HCT116 (cell line): ENCODE results near the gene TCF7L1.

Source experiments
- CBX3 ChIP-seq: IDR thresholded peaks from 2 replicates; pipeline ENCODE4 v1.6.1; 2012; ENCODE audit warnings: low read depth
- CTCF ChIP-seq, 3 experiments: fragments of 200-600 bp in 1 of 3; sonication (generic) in 1 of 3; IDR thresholded peaks in 2 of 3; conservative IDR thresholded peaks in 1 of 3; 2 replicates each; pipeline ENCODE4 v1.5.1; 2012 to 2017; ENCODE audit warnings: low read depth in 2 of 3, low read length in 2 of 3, antibody characterized with exemption in 1 of 3, borderline replicate concordance in 1 of 3, control low read depth in 1 of 3, mild to moderate bottlenecking in 1 of 3, mixed read lengths in 1 of 3, mixed run types in 1 of 3, moderate library complexity in 1 of 3; ENCODE audit not compliant: insufficient read depth in 1 of 3
- EZH2 ChIP-seq: fragments of 200-600 bp; sonication (generic); IDR thresholded peaks from 2 replicates; pipeline ENCODE4 v1.6.1; 2017; ENCODE audit warnings: antibody characterized with exemption, mixed run types
- POLR2A ChIP-seq: IDR thresholded peaks from 2 replicates; pipeline ENCODE4 v1.7.0; 2011; ENCODE audit warnings: borderline replicate concordance; ENCODE audit not compliant: insufficient read depth, insufficient read length; ENCODE audit errors: extremely low read depth
- POLR2AphosphoS5 ChIP-seq: IDR thresholded peaks from 2 replicates; pipeline ENCODE4 v1.6.1; 2011; ENCODE audit warnings: mild to moderate bottlenecking, low read depth, low read length, moderate library complexity
- SIN3A ChIP-seq: IDR thresholded peaks from 2 replicates; pipeline ENCODE4 v1.6.1; 2012; ENCODE audit warnings: low read depth
- SP1 ChIP-seq: IDR thresholded peaks from 2 replicates; pipeline ENCODE4 v1.6.1; 2012; ENCODE audit warnings: low read depth
- YY1 ChIP-seq: IDR thresholded peaks from 2 replicates; pipeline ENCODE4 v1.6.1; 2011; ENCODE audit warnings: low read length, low read depth, moderate library complexity, mild to moderate bottlenecking; ENCODE audit not compliant: insufficient replicate concordance; ENCODE audit errors: extremely low read depth
- ZNF274 ChIP-seq: fragments of 200-500 bp; sonication (Bioruptor generic); IDR thresholded peaks from 2 replicates; pipeline ENCODE4 v1.6.1; 2014; ENCODE audit warnings: mild to moderate bottlenecking, low read depth, low read length, inconsistent platforms
- TF ChIP-seq, protein P1 (sequence below): IDR thresholded peaks from 2 replicates; pipeline ENCODE4 v1.6.1; 2012; ENCODE audit warnings: low read depth

- TF ChIP-seq POLR2A: no peak
- no peak for TF ChIP-seq EZH2
- no peak for TF ChIP-seq SP1
- no peak for TF ChIP-seq CTCF (IDR thresholded peaks at IDR 0.05 in 2 of 3, conservative IDR thresholded peaks at IDR 0.05 in 1 of 3; ENCODE audit: borderline replicate concordance in 1 of 3, insufficient read depth in 1 of 3, low read depth in 2 of 3, low read length in 2 of 3)
- TF ChIP-seq POLR2AphosphoS5: no peak
- TF ChIP-seq, protein P1, sequence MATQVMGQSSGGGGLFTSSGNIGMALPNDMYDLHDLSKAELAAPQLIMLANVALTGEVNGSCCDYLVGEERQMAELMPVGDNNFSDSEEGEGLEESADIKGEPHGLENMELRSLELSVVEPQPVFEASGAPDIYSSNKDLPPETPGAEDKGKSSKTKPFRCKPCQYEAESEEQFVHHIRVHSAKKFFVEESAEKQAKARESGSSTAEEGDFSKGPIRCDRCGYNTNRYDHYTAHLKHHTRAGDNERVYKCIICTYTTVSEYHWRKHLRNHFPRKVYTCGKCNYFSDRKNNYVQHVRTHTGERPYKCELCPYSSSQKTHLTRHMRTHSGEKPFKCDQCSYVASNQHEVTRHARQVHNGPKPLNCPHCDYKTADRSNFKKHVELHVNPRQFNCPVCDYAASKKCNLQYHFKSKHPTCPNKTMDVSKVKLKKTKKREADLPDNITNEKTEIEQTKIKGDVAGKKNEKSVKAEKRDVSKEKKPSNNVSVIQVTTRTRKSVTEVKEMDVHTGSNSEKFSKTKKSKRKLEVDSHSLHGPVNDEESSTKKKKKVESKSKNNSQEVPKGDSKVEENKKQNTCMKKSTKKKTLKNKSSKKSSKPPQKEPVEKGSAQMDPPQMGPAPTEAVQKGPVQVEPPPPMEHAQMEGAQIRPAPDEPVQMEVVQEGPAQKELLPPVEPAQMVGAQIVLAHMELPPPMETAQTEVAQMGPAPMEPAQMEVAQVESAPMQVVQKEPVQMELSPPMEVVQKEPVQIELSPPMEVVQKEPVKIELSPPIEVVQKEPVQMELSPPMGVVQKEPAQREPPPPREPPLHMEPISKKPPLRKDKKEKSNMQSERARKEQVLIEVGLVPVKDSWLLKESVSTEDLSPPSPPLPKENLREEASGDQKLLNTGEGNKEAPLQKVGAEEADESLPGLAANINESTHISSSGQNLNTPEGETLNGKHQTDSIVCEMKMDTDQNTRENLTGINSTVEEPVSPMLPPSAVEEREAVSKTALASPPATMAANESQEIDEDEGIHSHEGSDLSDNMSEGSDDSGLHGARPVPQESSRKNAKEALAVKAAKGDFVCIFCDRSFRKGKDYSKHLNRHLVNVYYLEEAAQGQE: no peak
- no peak for TF ChIP-seq SIN3A
- no peak for TF ChIP-seq YY1
- TF ChIP-seq CBX3: no peak
- no peak for TF ChIP-seq ZNF274
Measured at GRCh38 chr2:85178980-85179411, 45.8 kb downstream of the TCF7L1 start.
